ENCODE results near the gene ADIRF. TPM values are rescaled to one million over a fixed set of nuclear protein-coding genes. Genes with fewer than 3 reads are reported as not detected.

Gene ADIRF
- total and polyA plus RNA-seq, 9 of the 15 experiments (the other 6 are each of a cell fraction or from before 2014, with no cell fraction given), result 0.08 TPM; not detected in 8

- TF ChIP-seq YY1 (IDR thresholded peaks at IDR 0.05; ENCODE audit: borderline replicate concordance in 1 of 3, control insufficient read depth in 1 of 3, extremely low read depth in 1 of 3, insufficient read depth in 3 of 3, insufficient read length in 1 of 3, insufficient replicate concordance in 2 of 3, low read depth in 1 of 3, low read length in 2 of 3) (no peak), EP300 (IDR thresholded peaks at IDR 0.05; ENCODE audit: low read length) (no peak), RBM15 (IDR thresholded peaks at IDR 0.05; ENCODE audit: insufficient read depth, low read length) (no peak), HDAC1 (IDR thresholded peaks at IDR 0.05) (no peak)
These were observed 26.9 kb upstream of the ADIRF start (continued) for GRCh38 chr10:86941426-86941825.

GRCh38 chr10:86941991-86942421 lies 26.3 kb upstream of the ADIRF start:
- BruUV-seq (replicated peaks), result no TSS peak
- no peak overlapping the region; a peak in 1 of 4 replicates for H3K9ac ChIP-seq (ENCODE audit: insufficient read depth in 1 of 2, low read depth in 2 of 2, low read length in 2 of 2)
- no peaks in the 10 kb centered on the region for H3K36me3 ChIP-seq (ENCODE audit: control insufficient read depth, insufficient read depth, low read length)
- H3K4me2 ChIP-seq (ENCODE audit: insufficient read depth, low read length), result no peak overlapping the region
- ChIA-PET POLR2A (interaction anchor here (0.6 to 1.2 kb wide), 2 partner anchors 18 to 233 kb away, joined by 3 to 4 read pairs; no protein-coding TSS in a partner anchor), CTCF (ENCODE audit: low intra/inter-chr PET ratio) (interaction anchor here (0.7 kb wide), 3 partner anchors 23 to 910 kb away, joined by 3 to 5 read pairs (median 3); no protein-coding TSS in a partner anchor)
- FAIRE-seq (no peak), ATAC-seq (no peak), DNase-seq (ENCODE audit: extremely low read depth in 1 of 4, low spot score in 3 of 4) (no peak)
- no peak overlapping the region for H3K4me3 ChIP-seq
- no peak overlapping the region for H3K27ac ChIP-seq (ENCODE audit: extremely low read depth, low read depth, low read length)
- in situ Hi-C loops (cut with MboI), result no loop called here
- H3K9me1 ChIP-seq (ENCODE audit: control insufficient read depth, insufficient read depth, low read length), result no peaks in the 10 kb centered on the region
- no peak overlapping the region for H2AFZ ChIP-seq (ENCODE audit: low read depth, low read length)
- 97% methylated on average over 12 of the region's 14 CpGs for WGBS (ENCODE audit: insufficient coverage, low coverage, missing lambda C conversion rate)
- H3K4me1 ChIP-seq (replicated peaks in 1 of 2; ENCODE audit: control insufficient read depth in 2 of 2, insufficient read depth in 2 of 2, low read length in 2 of 2), result peaks cover 0 to 20% of the 10 kb centered on the region in 2 experiments; a peak in 2 of 5 replicates
- H3K27me3 ChIP-seq (ENCODE audit: control insufficient read depth in 2 of 2, insufficient read depth in 2 of 2, low read length in 2 of 2), result no peaks in the 10 kb centered on the region
- no peaks in the 10 kb centered on the region for H3K9me3 ChIP-seq (replicated peaks; ENCODE audit: control insufficient read depth, insufficient read depth, low read depth, low read length)
- H4K20me1 ChIP-seq (replicated peaks; ENCODE audit: control insufficient read depth, insufficient read depth, low read length), result no peaks in the 10 kb centered on the region
- no peaks in the 10 kb centered on the region for H3K79me2 ChIP-seq (ENCODE audit: control insufficient read depth, insufficient read depth, low read length)
- intact Hi-C loops (cut with micrococcal nuclease), result no loop called here
- TF ChIP-seq OTX1 (CRISPR knock-in tag; IDR thresholded peaks at IDR 0.05) (no peak), ELF1 (tag; IDR thresholded peaks at IDR 0.05) (no peak), ZNF512 (tag; IDR thresholded peaks at IDR 0.05) (no peak), ZNF584 (CRISPR knock-in tag; IDR thresholded peaks at IDR 0.05; ENCODE audit: low read depth) (no peak), RUNX1 (IDR thresholded peaks at IDR 0.05; ENCODE audit: low read depth) (no peak), MEF2A (IDR thresholded peaks at IDR 0.05; ENCODE audit: control insufficient read depth, low read depth, low read length) (no peak), HNRNPK (IDR thresholded peaks at IDR 0.05; ENCODE audit: low read depth, low read length, poor library complexity, severe bottlenecking) (no peak), BRD9 (IDR thresholded peaks at IDR 0.05; ENCODE audit: low read depth, partially characterized antibody) (no peak), NR2F6 (CRISPR knock-in tag; IDR thresholded peaks at IDR 0.05) (no peak), ZFP1 (CRISPR knock-in tag; IDR thresholded peaks at IDR 0.05) (no peak), SP2 (IDR thresholded peaks at IDR 0.05; ENCODE audit: extremely low read depth, low read depth, low read length, poor library complexity, severe bottlenecking) (no peak), KLF1 (tag; IDR thresholded peaks at IDR 0.05) (no peak), NR1H2 (CRISPR knock-in tag; IDR thresholded peaks at IDR 0.05) (no peak), CGGBP1 (CRISPR knock-in tag; IDR thresholded peaks at IDR 0.05) (no peak), HDAC2 (IDR thresholded peaks at IDR 0.05) (no peak), ZNF175 (CRISPR knock-in tag; IDR thresholded peaks at IDR 0.05; ENCODE audit: low read depth) (no peak), GTF2A2 (tag; IDR thresholded peaks at IDR 0.05) (no peak), MEIS2 (IDR thresholded peaks at IDR 0.05; ENCODE audit: partially characterized antibody) (no peak)

All from K562 (cell line).